HuH-7.5 (cell line): ENCODE data around the gene ZNF862.
A peak's percentile ranks its signal among the peaks of the same experiment; 100 is the strongest.

Experiments
- DNase-seq: peaks from one replicate; pipeline ENCODE4 v3.0.0; 2011; ENCODE audit warnings: low spot score

The ZNF862 gene

GRCh38 chr7:149866139-149866778 is 28.1 kb downstream of the ZNF862 start:
- no peak for DNase-seq

GRCh38 chr7:149866779-149867447 is 28.7 kb downstream of the ZNF862 start:
- no peak for DNase-seq

GRCh38 chr7:149867762-149868622 is 29.8 kb downstream of the ZNF862 start:
- DNase-seq = no peak

GRCh38 chr7:149868623-149869290 is 30.6 kb downstream of the ZNF862 start:
- DNase-seq = no peak

- DNase-seq = no peak
Measured at GRCh38 chr7:149869291-149869650, 31.1 kb downstream of the ZNF862 start.

GRCh38 chr7:149869867-149870266 is 31.7 kb downstream of the ZNF862 start:
- DNase-seq = no peak

GRCh38 chr7:149870274-149870673 is 32.1 kb downstream of the ZNF862 start:
- DNase-seq = no peak

GRCh38 chr7:149870701-149871483 is 32.7 kb downstream of the ZNF862 start:
- DNase-seq = no peak

GRCh38 chr7:149871576-149871975 is 33.4 kb downstream of the ZNF862 start:
- no peak for DNase-seq

GRCh38 chr7:149872419-149873073 is 34.4 kb downstream of the ZNF862 start:
- peak; percentile 91 for DNase-seq

GRCh38 chr7:149873074-149873969 is 35.1 kb downstream of the ZNF862 start, which contains the start of gene ATP6V0E2:
TSS of gene ATP6V0E2 (plus strand) at chr7:149873969. CDS start at chr7:149874066, 97 bp downstream.
- DNase-seq = peak; percentile 99

GRCh38 chr7:149873970-149874643 is 35.9 kb downstream of the ZNF862 start:
- no peak for DNase-seq

- no peak for DNase-seq
Measured at GRCh38 chr7:149874644-149875028, 36.5 kb downstream of the ZNF862 start.

- no peak for DNase-seq
Measured at GRCh38 chr7:149875396-149875795, 37.2 kb downstream of the ZNF862 start.

GRCh38 chr7:149877890-149878522 is 39.8 kb downstream of the ZNF862 start:
- no peak for DNase-seq

GRCh38 chr7:149878523-149878921 is 40.3 kb downstream of the ZNF862 start:
- DNase-seq = no peak

- DNase-seq = no peak
Measured at GRCh38 chr7:149879271-149879743, 41.1 kb downstream of the ZNF862 start.

- DNase-seq = peak; percentile 0
Measured at GRCh38 chr7:149879766-149880637, 41.8 kb downstream of the ZNF862 start.
